GM10266 (cell line): ENCODE results near the gene COA5.

ENCODE experiments used
- DNase-seq: peaks from one replicate; pipeline ENCODE4 v3.0.0; 2012; ENCODE audit errors: extremely low spot score
- CTCF ChIP-seq: IDR thresholded peaks from 2 replicates; pipeline ENCODE4 v1.5.1; 2012; ENCODE audit warnings: mild to moderate bottlenecking, low read depth; ENCODE audit not compliant: control insufficient read depth, insufficient read depth; ENCODE audit errors: missing control alignments

The COA5 gene

GRCh38 chr2:98648451-98648850, 40.1 kb upstream of the COA5 start:
- no peak for TF ChIP-seq CTCF

GRCh38 chr2:98647636-98648035, 39.3 kb upstream of the COA5 start:
- DNase-seq, result no peak
- no peak for TF ChIP-seq CTCF

More at GRCh38 chr2:98648451-98648850, 40.1 kb upstream of the COA5 start:
- no peak for DNase-seq

- no peak for DNase-seq
- TF ChIP-seq CTCF, result no peak
These were observed 35.3 kb upstream of the COA5 start for GRCh38 chr2:98643496-98644100.

- TF ChIP-seq CTCF, result no peak
These were observed 29.3 kb upstream of the COA5 start for GRCh38 chr2:98637401-98638147.

GRCh38 chr2:98634406-98635092, 26.2 kb upstream of the COA5 start:
- peak; percentile 28 for TF ChIP-seq CTCF
- DNase-seq, result no peak

More at GRCh38 chr2:98637401-98638147, 29.3 kb upstream of the COA5 start:
- peak; percentile 40 for DNase-seq

- no peak for DNase-seq
- no peak for TF ChIP-seq CTCF
These were observed 24.0 kb upstream of the COA5 start for GRCh38 chr2:98632351-98632750.
